ENCODE measurements around the gene ZNF439. TPM values are rescaled to one million over a fixed set of nuclear protein-coding genes. Genes with fewer than 3 reads are reported as not detected.
"Not testable (repeated sequence)": the region's sequence is repeated elsewhere in the genome, so short reads cannot be mapped to it uniquely, and the experiment has no call there.

Gene ZNF439
- total and polyA plus RNA-seq, 2 of the 13 experiments (the other 11 are each of a cell fraction or from before 2014, with no cell fraction given), result 2.9 to 4.9 TPM

- H3K4me1 ChIP-seq (ENCODE audit: insufficient read depth, low read length), result no peaks in the 10 kb centered on the region
- no peak overlapping the region for H3K4me2 ChIP-seq (ENCODE audit: low read depth, low read length)
- peaks cover 47% of the 10 kb centered on the region for H3K9me3 ChIP-seq (ENCODE audit: low read length)
- no peak overlapping the region for H2AFZ ChIP-seq (ENCODE audit: low read length)
- CTCF ChIA-PET (ENCODE audit: low intra/inter-chr PET ratio, low total read pairs), result no interaction called here
- H3K27ac ChIP-seq (ENCODE audit: extremely low read length, insufficient read depth, low read length), result no peak overlapping the region
- POLR2A ChIA-PET, result no interaction called here
- H3K27me3 ChIP-seq (ENCODE audit: control insufficient read depth in 1 of 2, insufficient read depth in 2 of 2, low read length in 2 of 2), result no peaks in the 10 kb centered on the region
- ATAC-seq (no peak), DNase-seq (ENCODE audit: low spot score) (no peak), FAIRE-seq (no peak)
- BruUV-seq (replicated peaks), result no TSS peak
- in situ Hi-C loops (cut with HindIII; ENCODE audit: extremely low pct_ligation_motif_present, low pct_unique_long_range_greater_than_20kb), result no loop called here
- H3K79me2 ChIP-seq (ENCODE audit: insufficient read depth, low read length), result peaks cover 9% of the 10 kb centered on the region
- no peak overlapping the region for H3K4me3 ChIP-seq (replicated peaks in 1 of 3; ENCODE audit: insufficient read depth in 1 of 3, low read depth in 2 of 3, low read length in 3 of 3)
- no peak overlapping the region for H3K9ac ChIP-seq (ENCODE audit: insufficient read depth, low read depth, low read length)
- WGBS (ENCODE audit: low lambda C conversion rate), result 95% methylated on average over 3 of the region's 3 CpGs
- H4K20me1 ChIP-seq (ENCODE audit: insufficient read depth, low read length), result no peaks in the 10 kb centered on the region
- intact Hi-C loops (cut with micrococcal nuclease; ENCODE audit: unreplicated experiment), result no loop called here
- TF ChIP-seq ZNF75D (CRISPR knock-in tag; IDR thresholded peaks at IDR 0.05; ENCODE audit: borderline replicate concordance) (peak; percentile 92; the same call in 1 of the 2 replicates), MTA1 (CRISPR knock-in tag; IDR thresholded peaks at IDR 0.05; ENCODE audit: borderline replicate concordance) (no peak)
- H3K36me3 ChIP-seq (replicated peaks in 1 of 2; ENCODE audit: control insufficient read depth in 1 of 2, insufficient read depth in 2 of 2, low read length in 2 of 2), result peaks cover 15 to 49% of the 10 kb centered on the region in 2 experiments
These were observed 57.4 kb downstream of the ZNF439 start for GRCh38 chr19:11905928-11906327.

- H4K20me1 ChIP-seq (ENCODE audit: insufficient read depth, low read length); in situ Hi-C loops (cut with HindIII; ENCODE audit: extremely low pct_ligation_motif_present, low pct_unique_long_range_greater_than_20kb); CTCF ChIA-PET (ENCODE audit: low intra/inter-chr PET ratio, low total read pairs); BruUV-seq (replicated peaks); DNase-seq (ENCODE audit: low spot score); H3K27ac ChIP-seq (ENCODE audit: extremely low read length, insufficient read depth, low read length); H2AFZ ChIP-seq (ENCODE audit: low read length); H3K27me3 ChIP-seq (ENCODE audit: control insufficient read depth in 1 of 2, insufficient read depth in 2 of 2, low read length in 2 of 2); H3K4me3 ChIP-seq (replicated peaks in 1 of 3; ENCODE audit: insufficient read depth in 1 of 3, low read depth in 2 of 3, low read length in 3 of 3); ATAC-seq; H3K9ac ChIP-seq (ENCODE audit: insufficient read depth, low read depth, low read length); POLR2A ChIA-PET; H3K4me2 ChIP-seq (ENCODE audit: low read depth, low read length); intact Hi-C loops (cut with micrococcal nuclease; ENCODE audit: unreplicated experiment); H3K4me1 ChIP-seq (ENCODE audit: insufficient read depth, low read length); H3K79me2 ChIP-seq (ENCODE audit: insufficient read depth, low read length); H3K36me3 ChIP-seq (replicated peaks in 1 of 2; ENCODE audit: control insufficient read depth in 1 of 2, insufficient read depth in 2 of 2, low read length in 2 of 2): not testable (repeated sequence)
- peak; percentile 28 for FAIRE-seq
- 89% methylated on average over 1 of the region's 1 CpG for WGBS (ENCODE audit: low lambda C conversion rate)
- H3K9me3 ChIP-seq (ENCODE audit: low read length), result peaks cover 23% of the 10 kb centered on the region
These were observed 63.4 kb downstream of the ZNF439 start for GRCh38 chr19:11911937-11912336.

GRCh38 chr19:11914417-11915051 lies 66.0 kb downstream of the ZNF439 start:
- in situ Hi-C loops (cut with HindIII; ENCODE audit: extremely low pct_ligation_motif_present, low pct_unique_long_range_greater_than_20kb); H3K9ac ChIP-seq (ENCODE audit: insufficient read depth, low read depth, low read length); H3K36me3 ChIP-seq (replicated peaks in 1 of 2; ENCODE audit: control insufficient read depth in 1 of 2, insufficient read depth in 2 of 2, low read length in 2 of 2); CTCF ChIA-PET (ENCODE audit: low intra/inter-chr PET ratio, low total read pairs); intact Hi-C loops (cut with micrococcal nuclease; ENCODE audit: unreplicated experiment); FAIRE-seq; POLR2A ChIA-PET; H2AFZ ChIP-seq (ENCODE audit: low read length); H3K4me2 ChIP-seq (ENCODE audit: low read depth, low read length); H4K20me1 ChIP-seq (ENCODE audit: insufficient read depth, low read length); H3K27ac ChIP-seq (ENCODE audit: extremely low read length, insufficient read depth, low read length); H3K4me3 ChIP-seq (replicated peaks in 1 of 3; ENCODE audit: insufficient read depth in 1 of 3, low read depth in 2 of 3, low read length in 3 of 3); DNase-seq (ENCODE audit: low spot score); BruUV-seq (replicated peaks); H3K27me3 ChIP-seq (ENCODE audit: control insufficient read depth in 1 of 2, insufficient read depth in 2 of 2, low read length in 2 of 2); H3K4me1 ChIP-seq (ENCODE audit: insufficient read depth, low read length); H3K79me2 ChIP-seq (ENCODE audit: insufficient read depth, low read length): not testable (repeated sequence)
- 73% methylated on average over 4 of the region's 4 CpGs for WGBS (ENCODE audit: low lambda C conversion rate)
- H3K9me3 ChIP-seq (ENCODE audit: low read length), result peaks cover 13% of the 10 kb centered on the region
- peak; percentile 55; the same call in 2 of the 3 replicates for ATAC-seq

Other genes starting within 250 kb of the ZNF439 start
- 11.7 and 18.2 TPM in 2 replicates for gene ZNF823, start 109.8 kb upstream of the ZNF439 start, total RNA-seq (2016; rRNA removed; fragmentation: Illumina TruSeq; extraction: Trizol)
- 5.1 and 5.7 TPM in 2 replicates for gene ZNF823, start 109.8 kb upstream of the ZNF439 start, polyA plus RNA-seq (2011; rRNA removed)
- 10.0 and 18.0 TPM in 2 replicates for gene ZNF441, start 81.7 kb upstream of the ZNF439 start, total RNA-seq (2016; rRNA removed; fragmentation: Illumina TruSeq; extraction: Trizol)
- 2.8 and 3.5 TPM in 2 replicates for gene ZNF441, start 81.7 kb upstream of the ZNF439 start, polyA plus RNA-seq (2011; rRNA removed)
- gene ZNF491, start 50.2 kb upstream of the ZNF439 start, total RNA-seq (2016; rRNA removed; fragmentation: Illumina TruSeq; extraction: Trizol), result 1.7 and 2.2 TPM in 2 replicates
- 0.46 and 0.57 TPM in 2 replicates for gene ZNF491, start 50.2 kb upstream of the ZNF439 start, polyA plus RNA-seq (2011; rRNA removed)
- gene ZNF440, start 34.5 kb upstream of the ZNF439 start, total RNA-seq (2016; rRNA removed; fragmentation: Illumina TruSeq; extraction: Trizol), result 12.4 and 16.8 TPM in 2 replicates
- 2.4 and 2.7 TPM in 2 replicates for gene ZNF440, start 34.5 kb upstream of the ZNF439 start, polyA plus RNA-seq (2011; rRNA removed)
- gene ZNF69, start 39.1 kb downstream of the ZNF439 start, total RNA-seq (2016; rRNA removed; fragmentation: Illumina TruSeq; extraction: Trizol), result 21.0 and 35.5 TPM in 2 replicates
- 8.5 and 9.6 TPM in 2 replicates for gene ZNF69, start 39.1 kb downstream of the ZNF439 start, polyA plus RNA-seq (2011; rRNA removed)
- gene ZNF700, start 76.4 kb downstream of the ZNF439 start, total RNA-seq (2016; rRNA removed; fragmentation: Illumina TruSeq; extraction: Trizol), result 12.8 and 16.5 TPM in 2 replicates
- 4.5 and 6.0 TPM in 2 replicates for gene ZNF700, start 76.4 kb downstream of the ZNF439 start, polyA plus RNA-seq (2011; rRNA removed)
- gene ZNF763, start 116.3 kb downstream of the ZNF439 start, total RNA-seq (2016; rRNA removed; fragmentation: Illumina TruSeq; extraction: Trizol), result 0.42 and 0.49 TPM in 2 replicates
- 0.08 and 0.16 TPM in 2 replicates for gene ZNF763, start 116.3 kb downstream of the ZNF439 start, polyA plus RNA-seq (2011; rRNA removed)
- gene ZNF433, start 187.0 kb downstream of the ZNF439 start, total RNA-seq (2016; rRNA removed; fragmentation: Illumina TruSeq; extraction: Trizol), result 4.9 and 5.8 TPM in 2 replicates
- gene ZNF433, start 187.0 kb downstream of the ZNF439 start, polyA plus RNA-seq (2011; rRNA removed), result 1.4 and 1.8 TPM in 2 replicates
- 5.2 and 6.4 TPM in 2 replicates for gene ZNF878, start 204.2 kb downstream of the ZNF439 start, total RNA-seq (2016; rRNA removed; fragmentation: Illumina TruSeq; extraction: Trizol)
- gene ZNF878, start 204.2 kb downstream of the ZNF439 start, polyA plus RNA-seq (2011; rRNA removed), result 0.46 and 0.52 TPM in 2 replicates
- gene ZNF844, start 216.0 kb downstream of the ZNF439 start, total RNA-seq (2016; rRNA removed; fragmentation: Illumina TruSeq; extraction: Trizol), result 3.2 and 6.0 TPM in 2 replicates
- 0.90 and 1.0 TPM in 2 replicates for gene ZNF844, start 216.0 kb downstream of the ZNF439 start, polyA plus RNA-seq (2011; rRNA removed)